Measurements from ENCODE around the gene MYO9A.
"Not testable (repeated sequence)": the region's sequence is repeated elsewhere in the genome, so short reads cannot be mapped to it uniquely, and the experiment has no call there.

Gene MYO9A

DNA sequence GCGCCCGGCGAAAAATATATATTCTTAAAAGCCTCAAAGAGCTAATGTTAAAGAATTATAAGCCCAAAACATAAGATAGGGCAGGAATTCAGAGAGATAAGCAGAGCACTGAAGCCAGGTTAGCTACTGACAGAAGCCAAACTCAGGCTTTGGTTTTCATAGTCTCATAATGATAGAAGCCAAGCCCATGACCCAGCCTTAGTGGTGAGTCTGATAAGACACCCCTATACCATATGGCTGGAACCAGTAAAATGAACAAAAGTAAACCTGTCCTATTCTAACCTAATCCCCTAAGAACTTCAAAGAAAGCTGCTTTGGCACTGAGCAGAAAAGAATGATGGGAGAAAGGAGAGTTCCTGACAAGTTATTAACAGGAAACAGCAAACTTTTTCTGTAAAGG is 25.9 kb downstream of the MYO9A start:
- no peak for DNase-seq

DNA sequence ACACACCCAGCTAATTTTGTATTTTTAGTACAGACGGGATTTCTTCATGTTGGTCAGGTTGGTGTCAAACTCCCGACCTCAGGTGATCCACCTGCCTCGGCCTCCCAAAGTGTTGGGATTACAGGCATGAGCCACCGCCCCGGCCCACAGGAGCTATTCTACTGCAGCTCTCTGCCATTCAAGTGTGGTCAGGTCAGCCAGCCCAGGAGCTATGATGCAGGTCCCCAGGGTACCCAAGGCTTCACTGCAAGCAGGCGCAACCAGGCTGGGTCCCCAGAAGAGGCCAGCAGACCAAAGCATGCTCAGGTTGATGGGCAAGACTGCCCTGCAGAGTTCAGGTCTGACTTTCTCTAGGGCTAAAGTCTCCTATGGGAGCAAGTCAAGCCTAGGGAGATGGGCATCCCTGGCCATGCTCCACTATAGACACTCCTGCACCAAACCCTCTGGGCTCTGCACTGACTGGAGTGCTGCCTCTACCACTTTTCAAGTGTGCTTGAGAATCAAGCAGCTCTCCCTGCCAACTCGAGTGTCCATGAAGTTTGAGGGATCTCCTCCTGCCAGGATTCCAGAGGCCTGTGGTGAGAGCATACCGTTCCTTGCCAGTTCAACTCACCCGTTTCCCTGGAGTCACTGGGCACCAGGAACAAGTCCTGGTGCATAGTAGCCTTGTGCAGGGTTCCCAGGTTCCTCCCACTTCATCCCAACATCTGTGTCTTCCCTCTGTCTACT is 30.9 kb downstream of the MYO9A start:
- no peak for DNase-seq

DNA sequence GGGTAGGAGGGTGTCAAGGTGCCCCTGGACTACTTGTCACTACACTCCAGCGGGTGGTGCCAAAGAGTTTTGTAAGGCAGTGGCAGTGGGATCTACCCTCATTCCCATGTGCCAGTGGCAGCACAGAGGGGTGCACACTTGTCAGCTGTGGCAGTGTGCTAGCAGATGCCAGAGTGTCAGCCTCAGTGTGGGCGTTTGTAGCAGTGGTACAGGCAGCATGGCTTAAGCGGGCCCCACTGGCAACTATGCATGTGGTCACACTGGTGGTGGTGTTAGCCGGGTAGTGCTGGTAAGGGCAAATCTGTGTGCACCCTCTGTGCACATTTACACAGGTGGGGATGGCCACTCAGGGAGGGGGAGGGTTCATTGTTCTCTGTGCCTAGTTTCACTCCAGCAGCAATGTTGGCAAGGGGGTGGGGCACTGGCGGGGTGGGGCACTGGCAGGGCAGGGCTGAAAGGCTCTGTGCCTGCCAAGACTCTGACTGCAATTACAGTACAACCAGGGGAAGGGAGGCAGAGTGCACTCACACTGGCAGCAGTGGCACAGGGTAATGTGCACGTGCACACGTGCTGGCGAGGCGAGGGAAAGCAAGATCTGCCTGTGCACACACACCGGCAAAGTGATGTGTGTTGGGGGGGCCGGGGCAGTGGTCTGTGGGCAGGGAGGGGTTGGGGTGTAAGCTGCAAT is 31.8 kb downstream of the MYO9A start:
- DNase-seq, result no peak

DNA sequence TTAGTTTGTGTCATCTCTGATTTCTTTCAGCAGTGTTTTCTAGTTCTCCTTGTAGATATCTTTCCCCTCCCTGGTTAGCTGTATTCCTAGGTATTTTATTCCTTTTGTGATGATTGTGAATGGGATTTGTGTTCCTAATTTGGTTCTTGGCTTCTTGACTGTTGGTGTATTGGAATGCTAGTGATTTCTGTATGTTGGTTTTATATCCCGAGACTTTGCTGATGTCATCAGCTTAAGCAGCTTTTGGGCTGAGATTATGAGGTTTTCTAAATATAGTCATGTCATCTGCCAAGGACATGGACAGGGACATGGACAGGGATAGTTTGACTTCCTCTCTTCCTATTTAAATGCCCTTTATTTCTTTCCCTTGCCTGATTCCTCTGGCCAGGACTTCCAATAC is 35.8 kb downstream of the MYO9A start:
- no peak for DNase-seq

DNA sequence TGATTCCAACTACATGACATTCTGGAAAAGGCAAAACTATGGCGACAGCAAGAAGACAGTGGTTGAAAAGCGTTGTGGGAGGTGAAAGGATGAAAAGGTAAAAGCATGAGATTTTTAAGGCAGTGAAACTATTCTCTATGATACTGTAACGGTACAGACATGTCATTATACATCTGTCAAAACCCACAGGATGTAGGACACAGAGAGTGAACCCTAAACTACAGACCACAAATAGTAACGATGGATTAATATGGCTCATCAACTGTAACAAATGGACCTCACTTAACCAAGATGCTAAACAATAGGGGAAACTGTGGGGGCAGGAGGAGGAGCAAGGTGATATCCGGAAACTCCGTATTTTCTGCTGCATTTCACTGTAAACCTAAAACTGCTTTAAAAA is 39.1 kb downstream of the MYO9A start:
- peak in 1 of 5 experiments; percentile 60 for DNase-seq

DNA sequence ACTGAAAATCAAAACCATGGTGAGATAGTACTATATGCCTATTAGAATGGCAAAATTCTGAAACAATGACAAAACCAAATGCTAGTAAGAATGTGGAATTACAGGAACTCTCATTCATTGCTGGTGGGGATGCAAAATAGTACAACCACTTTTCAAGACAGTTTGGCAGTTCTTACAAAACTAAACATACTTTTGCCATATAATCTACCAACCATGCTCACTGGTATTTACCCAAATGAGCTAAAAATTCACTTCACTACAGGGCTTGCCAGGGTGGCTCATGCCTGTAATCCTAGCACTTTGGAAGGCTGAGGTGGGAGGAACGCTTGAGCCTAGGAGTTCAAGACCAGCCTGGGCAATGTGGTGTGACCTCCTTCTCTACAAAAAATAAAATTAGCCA is 40.0 kb downstream of the MYO9A start:
- DNase-seq, result no peak

DNA sequence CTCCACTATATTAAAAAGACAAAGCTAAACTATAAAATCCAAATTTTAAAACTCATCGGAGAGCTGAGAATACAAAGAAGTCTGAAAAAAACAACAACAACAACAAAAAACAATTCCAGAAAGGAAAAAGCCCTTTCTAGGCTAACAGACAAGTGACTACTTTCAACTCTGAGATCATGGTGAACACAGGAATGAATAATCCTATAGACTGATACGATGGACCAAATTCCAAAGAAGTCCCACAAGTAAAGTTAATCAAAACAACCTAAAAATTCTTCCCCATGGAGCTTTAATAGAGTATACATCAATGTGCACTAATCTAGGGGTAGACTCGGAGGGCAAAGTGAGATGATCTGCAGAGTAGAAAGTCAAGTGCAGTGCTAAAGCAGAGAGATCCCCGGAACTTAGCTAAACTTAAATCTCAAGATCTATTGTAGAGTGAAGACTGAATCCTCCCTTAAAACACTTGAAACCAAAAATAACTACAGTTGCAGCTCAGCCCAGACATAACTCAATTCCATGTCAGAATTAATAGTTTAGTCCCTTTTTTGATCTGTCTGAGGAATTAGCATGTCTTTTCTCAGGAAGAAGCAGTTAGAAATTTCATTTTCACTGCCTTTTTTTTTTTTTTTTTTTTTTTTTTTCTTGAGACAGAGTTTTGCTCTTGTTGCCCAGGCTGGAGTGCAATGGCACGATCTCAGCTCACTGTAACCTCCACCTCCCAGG is 43.5 kb downstream of the MYO9A start:
- DNase-seq, result no peak

DNA sequence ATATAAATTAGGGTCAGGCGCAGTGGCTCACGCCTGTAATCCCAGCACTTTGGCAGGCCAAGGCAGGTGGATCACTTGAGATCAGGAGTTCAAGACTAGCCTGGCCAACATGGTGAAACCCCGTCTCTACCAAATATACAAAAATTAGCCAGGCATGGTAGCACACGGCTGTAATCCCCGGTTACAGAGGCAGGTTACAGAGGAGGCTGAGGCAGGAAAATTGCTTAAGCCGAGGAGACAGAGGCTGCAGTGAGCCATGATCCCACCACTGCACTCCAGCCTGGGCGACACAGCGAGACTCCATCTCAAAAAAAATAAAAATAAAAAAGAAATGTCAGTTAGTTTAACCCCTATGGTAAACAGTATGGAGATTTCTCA is 46.5 kb downstream of the MYO9A start:
- not testable (repeated sequence) for DNase-seq

DNA sequence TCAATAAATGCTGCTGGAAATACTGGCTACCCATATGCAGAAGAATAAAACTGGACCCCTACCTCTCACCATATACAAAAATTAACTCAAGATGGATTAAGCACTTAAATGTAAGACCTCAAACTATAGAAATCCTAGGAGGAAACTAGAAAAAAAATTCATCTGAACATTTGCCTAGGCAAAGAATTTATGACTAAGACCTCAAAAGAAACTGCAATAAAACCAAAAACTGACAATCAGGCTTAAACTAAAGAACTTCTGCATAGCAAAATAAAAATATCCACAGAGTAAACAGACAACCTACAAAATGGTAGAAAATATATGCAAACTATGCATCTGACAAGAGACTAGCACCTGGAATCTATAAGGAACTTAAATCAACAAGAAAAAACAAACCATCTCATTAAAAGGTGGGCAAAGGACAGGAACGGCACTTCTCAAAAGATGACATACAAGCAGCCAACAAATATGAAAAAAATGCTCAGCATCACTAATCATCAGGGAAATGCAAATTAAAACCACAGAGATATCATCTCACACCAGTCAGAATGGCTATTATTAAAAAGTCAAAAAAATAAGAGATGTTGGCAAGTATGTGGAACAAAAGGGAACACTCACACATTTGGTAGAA is 47.0 kb downstream of the MYO9A start:
- no peak for DNase-seq

DNA sequence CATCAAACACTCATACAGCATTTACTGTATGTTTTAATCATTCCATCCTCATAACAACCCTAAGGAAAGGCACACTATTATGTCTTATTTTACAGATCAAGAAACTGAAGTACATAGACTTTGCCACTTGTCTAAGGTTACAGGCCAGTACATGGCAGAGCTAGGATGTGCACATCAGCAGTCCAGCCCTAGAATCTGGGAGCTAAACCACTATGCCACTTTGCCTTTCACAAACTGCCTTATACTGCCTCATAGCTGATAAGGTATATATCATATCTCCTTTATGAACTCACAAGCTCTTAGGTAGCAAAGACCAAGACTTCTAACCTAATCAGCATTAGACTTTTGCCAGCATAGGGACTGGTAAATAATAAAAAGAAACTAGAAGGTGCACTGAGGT is 49.1 kb downstream of the MYO9A start:
- DNase-seq, result no peak

DNA sequence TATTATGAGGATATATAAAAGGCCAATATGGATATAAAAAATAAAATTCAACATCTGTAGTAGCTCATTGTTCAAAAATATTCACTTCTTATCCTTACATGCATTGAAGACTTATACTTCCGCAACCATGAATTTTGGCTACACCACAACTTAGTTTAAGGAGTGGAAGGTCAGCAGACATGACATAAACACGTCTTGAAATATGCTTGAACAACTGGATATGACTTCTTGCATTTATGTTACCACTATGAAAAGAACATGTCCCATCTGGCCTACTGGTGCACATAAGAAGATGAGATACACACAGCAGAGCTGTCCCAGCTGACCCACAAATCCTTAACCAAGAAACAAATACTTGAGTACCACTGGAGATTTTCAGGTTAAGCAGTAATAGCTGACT is 52.1 kb downstream of the MYO9A start:
- no peak for DNase-seq

DNA sequence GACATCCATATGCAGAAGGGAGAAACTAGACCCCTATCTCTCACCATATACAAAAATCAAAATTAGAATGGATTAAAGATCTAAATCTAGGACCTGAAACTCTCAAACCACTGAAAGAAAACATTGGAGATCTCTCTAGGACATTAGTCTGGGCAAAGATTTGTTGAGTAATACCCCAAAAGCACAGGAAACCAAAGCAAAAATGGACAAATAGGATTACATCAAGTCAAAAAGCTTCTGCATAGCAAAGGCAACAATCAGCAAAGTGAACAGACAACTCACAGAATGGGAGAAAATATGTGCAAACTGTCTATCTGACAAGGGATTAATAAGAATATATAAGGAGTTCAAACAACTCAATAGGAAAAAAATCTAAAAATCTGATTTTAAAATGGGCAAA is 54.8 kb downstream of the MYO9A start:
- no peak for DNase-seq

DNA sequence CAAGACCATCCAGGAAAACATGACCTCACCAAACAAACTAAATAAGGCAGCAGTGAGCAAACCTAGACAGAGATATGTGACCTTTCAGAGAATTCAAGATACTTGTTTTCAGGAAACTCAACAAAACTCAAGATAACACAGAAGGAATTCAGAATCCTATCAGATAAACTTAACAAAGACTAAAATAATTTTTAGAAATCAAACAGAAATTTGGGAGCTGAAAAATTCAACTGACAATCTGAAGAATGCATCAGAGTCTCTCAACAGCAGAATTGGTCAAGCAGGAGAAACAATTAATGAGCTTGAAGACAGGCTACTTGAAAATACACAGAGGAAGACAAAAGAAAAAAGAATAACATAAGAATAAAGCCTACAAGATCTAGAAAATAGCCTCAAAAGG is 55.6 kb downstream of the MYO9A start:
- no peak for DNase-seq

DNA sequence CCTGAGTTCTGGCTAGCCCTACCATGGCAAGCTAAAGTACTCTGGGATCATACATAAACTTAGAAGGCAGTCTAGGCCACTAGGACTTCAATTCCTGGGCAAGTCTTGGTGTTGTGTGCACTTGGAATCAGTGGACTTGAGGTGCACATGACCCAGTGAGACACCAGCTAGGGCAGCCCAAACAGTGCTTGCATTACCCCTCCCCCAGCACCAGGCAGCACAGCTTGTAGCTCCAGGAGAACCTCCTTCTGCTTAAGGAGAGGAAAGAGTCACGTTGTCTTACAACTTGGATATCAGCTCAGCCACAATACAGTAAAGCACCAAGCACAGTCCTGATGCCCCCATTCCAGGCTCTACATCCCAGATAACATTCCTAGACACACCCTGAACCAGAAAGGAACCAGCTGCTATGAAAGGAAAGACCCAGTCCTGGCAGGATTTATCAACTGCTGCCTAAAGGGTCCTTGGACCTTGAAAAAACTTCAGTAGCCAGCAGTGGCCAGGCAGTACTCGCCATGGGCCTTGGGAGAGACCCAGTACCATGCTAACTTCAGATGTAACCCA is 57.2 kb downstream of the MYO9A start:
- no peak for DNase-seq

DNA sequence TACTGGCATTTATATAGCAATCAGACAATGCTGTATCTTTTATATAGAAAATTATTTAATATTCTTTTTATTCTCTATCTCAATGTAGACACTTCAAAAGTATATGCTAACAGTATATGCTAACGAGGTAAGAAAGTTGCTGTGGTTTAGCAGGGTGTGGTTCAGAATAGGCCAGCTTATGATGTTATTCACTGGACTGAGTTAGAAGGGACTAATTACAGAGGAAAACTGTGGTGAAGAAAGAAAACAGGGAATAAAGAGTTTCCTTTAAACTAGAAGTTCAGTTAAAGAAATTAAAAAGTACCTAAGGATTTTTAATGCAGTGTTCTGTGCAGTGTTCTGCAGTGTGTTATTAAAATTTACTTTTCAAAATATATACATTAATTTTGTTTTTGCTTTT is 59.4 kb downstream of the MYO9A start:
- no peak for DNase-seq

DNA sequence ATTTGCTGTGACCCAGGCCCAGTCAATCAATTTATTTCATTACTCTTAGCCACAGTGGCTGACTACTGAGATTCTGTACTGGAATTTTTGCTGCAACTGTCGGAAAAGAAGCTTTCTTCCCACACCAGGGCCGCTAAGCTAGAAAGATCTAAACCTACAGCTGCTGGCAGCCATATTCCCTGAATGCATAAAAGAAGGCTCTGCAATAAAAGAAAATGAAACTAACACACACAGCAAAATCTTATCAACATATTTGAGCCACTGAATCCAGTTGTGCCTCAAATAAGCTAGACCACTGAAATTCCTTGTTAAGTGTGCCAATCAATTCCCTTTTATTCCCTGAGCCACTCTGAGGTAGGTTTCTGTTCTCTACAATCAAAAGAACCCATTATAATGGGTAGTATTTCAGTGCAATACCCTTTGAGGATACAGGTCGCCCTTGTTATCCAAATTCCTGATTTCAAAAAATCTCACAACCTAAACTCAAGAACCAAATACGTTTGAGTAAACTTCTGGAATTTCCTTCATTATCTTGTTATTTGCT is 60.3 kb downstream of the MYO9A start:
- no peak for DNase-seq

DNA sequence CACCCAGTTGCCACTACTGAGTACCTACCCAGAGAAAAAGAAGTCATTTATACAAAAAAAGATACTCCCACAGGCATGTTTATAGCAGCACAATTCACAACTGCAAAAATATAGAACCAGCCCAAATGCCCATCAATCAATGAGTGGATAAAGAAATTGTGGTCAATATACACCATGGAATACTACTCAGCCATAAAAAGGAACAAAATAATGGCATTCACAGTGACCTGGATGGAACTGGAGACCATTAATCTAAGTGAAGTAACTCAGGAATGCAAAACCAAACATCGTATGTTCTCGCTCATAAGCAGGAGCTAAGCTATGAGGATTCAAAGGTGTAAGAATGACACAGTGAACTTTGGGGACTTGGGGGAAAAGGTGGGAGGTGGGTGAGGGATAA is 61.7 kb downstream of the MYO9A start:
- DNase-seq, result not testable (repeated sequence)

DNA sequence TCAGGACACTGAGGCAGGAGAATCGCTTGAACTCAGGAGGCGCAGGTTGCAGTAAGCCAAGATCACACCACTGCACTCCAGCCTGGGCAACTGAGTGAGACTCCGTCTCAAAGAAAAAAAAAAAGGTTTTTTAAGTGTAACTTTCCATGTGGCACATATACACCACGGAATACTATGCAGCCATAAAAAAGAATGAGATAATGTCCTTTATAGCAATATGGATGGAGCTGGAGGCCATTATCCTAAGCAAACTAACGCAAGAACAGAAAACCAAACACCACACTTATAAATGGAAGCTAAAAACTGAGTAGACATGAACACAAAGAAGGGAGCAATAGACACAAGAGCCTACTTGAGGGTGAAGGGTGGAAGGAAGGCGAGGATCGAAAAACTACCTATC is 64.7 kb downstream of the MYO9A start:
- not testable (repeated sequence) for DNase-seq

DNA sequence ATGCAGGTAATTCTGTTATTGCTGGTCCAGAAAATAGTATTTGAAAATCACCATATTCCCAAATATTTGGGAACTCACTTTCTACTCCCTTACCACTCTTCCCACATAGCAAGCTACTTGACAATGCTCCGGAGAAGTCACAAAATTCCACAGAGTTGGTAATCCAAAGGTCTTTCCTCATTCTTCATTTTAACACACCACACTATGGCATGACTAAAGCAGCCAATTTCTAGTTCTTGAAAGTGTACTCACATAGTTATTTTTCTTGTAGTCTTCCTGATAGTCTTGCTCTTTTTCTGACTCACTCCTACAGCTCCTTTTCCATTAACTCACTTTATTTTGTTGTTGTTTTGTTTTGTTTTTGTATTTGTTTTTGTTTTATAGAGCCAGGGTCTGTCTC is 67.2 kb downstream of the MYO9A start:
- DNase-seq, result no peak

DNA sequence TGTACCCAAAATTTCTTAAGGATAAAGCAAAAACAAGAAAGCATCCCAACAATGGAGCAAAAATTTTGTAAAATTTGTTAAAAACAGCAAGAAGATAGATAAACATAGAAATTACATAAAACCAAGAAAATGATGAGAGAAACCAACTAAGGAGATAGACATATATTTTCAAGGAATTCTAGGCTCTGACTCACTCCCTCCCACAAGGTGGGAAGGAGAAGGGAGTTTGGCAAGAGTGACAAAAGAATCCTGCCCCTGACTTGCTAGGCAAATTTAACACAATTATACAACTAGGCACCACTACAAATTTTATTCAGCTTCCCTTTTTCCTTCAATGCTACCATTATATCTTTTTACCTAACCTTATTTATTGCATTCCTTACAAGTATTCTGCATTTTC is 70.9 kb downstream of the MYO9A start:
- no peak for DNase-seq

DNA sequence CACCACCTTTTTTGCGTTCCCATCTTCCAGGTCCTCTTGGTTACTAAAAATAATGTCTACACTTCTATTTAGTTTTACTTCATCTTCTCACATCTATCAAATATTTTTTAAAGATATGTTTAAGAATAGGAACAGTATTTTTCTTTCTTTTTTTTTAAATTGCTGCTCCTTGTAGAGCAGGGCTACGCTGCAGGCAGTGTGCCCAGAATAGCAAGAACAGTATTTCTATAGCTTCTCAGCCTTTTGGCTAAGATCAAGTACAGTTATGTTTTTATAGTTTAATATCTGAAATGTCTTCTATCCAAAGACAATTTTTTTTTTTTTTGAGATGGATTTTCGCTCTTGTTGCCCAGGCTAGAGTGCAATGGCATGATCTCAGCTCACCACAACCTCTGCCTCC is 73.0 kb downstream of the MYO9A start:
- no peak for DNase-seq

DNA sequence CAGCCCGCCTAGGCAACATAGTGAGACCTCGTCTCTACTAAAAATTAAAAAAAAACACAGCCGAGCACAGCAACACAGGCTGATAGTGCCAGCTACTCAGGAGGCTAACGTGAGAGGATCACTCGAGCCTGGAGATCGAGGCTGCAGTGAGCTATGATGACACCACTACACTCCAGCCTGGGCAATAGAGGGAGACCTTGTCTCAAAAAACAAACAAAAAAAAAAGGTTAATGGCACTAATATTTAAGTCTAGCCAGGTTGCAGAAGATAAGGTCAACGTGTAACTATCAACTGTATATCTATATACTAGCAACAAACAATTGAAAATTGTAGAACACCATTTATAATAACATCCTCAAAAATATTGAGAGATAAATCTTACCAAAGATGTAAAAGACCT is 75.1 kb downstream of the MYO9A start:
- DNase-seq, result no peak

DNA sequence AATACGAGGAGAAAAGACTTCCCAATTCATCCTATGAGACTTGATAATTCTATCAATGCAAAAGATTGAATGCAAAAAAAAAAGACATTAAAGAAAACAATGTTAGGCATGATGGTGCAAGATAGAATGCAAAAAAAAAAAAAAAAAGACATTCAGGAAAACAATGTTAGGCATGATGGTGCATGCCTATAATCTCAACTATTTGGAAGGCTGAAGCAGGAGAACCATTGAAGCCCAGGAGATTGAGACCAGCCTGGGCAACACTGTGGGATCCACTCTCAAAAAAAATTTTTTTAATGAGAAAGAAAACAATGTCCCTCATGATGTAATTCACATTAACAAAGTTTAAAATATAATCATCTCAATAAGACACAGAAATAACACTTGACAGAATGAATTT is 75.9 kb downstream of the MYO9A start:
- no peak for DNase-seq

All from T-helper 2 cell (primary cell).